GM12878 (cell line): ENCODE data around the gene POU6F2. TPM values are rescaled to one million over a fixed set of nuclear protein-coding genes. Genes with fewer than 3 reads are reported as not detected.

ENCODE experiments used
- ATAC-seq: fragments of 200-7000 bp; cut with Tn5 transposase; 3 replicates; pipeline ENCODE4 v1.9.1; 2020; ENCODE audit warnings: mild to moderate bottlenecking, moderate library complexity
- BruUV-seq: library from RNA; stranded (reverse); fragments of 400-500 nt; replicated peaks from 2 replicates; lab custom pipeline; 2021; lab: Mats Ljungman, UMichigan
- CTCF ChIA-PET: fragments of 300-600 bp; sonication (Branson Sonifier 250); formaldehyde crosslinking; extraction: SDS; loops from one replicate; lab custom pipeline; 2021; ENCODE audit warnings: inconsistent platforms; lab: Yijun Ruan, JAX
- POLR2A ChIA-PET: fragments of 350-600 bp; formaldehyde crosslinking; extraction: SDS; loops from one replicate; lab custom pipeline; 2021; ENCODE audit warnings: inconsistent platforms; lab: Charles Lee
- RAD21 ChIA-PET: fragments of 300-600 bp; sonication (Branson Sonifier 250); formaldehyde crosslinking; loops from one replicate; lab custom pipeline; 2023; ENCODE audit warnings: antibody characterized with exemption; ENCODE audit not compliant: unreplicated experiment; lab: Charles Lee
- SMC1A ChIA-PET: fragments of 300-600 bp; sonication (Branson Sonifier 250); formaldehyde crosslinking; loops from one replicate; lab custom pipeline; 2023; ENCODE audit not compliant: unreplicated experiment, uncharacterized antibody; lab: Charles Lee
- DNase-seq: peaks from one replicate; pipeline ENCODE4 v3.0.0-alpha.2; 2011; ENCODE audit warnings: low read depth, low spot score
- FAIRE-seq: peaks from 3 replicates; lab custom pipeline; 2011; peaks lifted over from hg19 to GRCh38; lab: Jason Lieb, UNC
- H2AFZ ChIP-seq: 2 replicates; pipeline ENCODE4 v1.6.0; 2011; ENCODE audit warnings: low read depth, low read length, control low read depth; ENCODE audit not compliant: control insufficient read depth
- H3K27ac ChIP-seq: 2 replicates; pipeline ENCODE4 v1.5.1; 2011; ENCODE audit warnings: control low read depth; ENCODE audit not compliant: control insufficient read depth, insufficient read depth
- H3K27me3 ChIP-seq, 2 experiments: replicated peaks in 1 of 2; 2 replicates each; pipeline versions ENCODE4 v1.6.0 to v1.6.1; 2011; ENCODE audit warnings: low read length in 1 of 2; ENCODE audit not compliant: control insufficient read depth in 2 of 2, insufficient read depth in 2 of 2
- H3K36me3 ChIP-seq, 2 experiments: 2 replicates each; pipeline ENCODE4 v1.5.1; 2011; ENCODE audit warnings: low read length in 1 of 2; ENCODE audit not compliant: control insufficient read depth in 2 of 2, insufficient read depth in 2 of 2
- H3K4me1 ChIP-seq: 2 replicates; pipeline ENCODE4 v1.6.1; 2011; ENCODE audit warnings: mild to moderate bottlenecking, low read length, moderate library complexity, mixed read lengths; ENCODE audit not compliant: control insufficient read depth, insufficient read depth
- H3K4me2 ChIP-seq: 2 replicates; pipeline ENCODE4 v1.6.0; 2011; ENCODE audit warnings: control low read depth; ENCODE audit not compliant: control insufficient read depth, insufficient read depth
- H3K4me3 ChIP-seq: fragments of 200-600 bp; sonication (generic); 2 replicates; pipeline ENCODE4 v1.5.1; 2016
- H3K79me2 ChIP-seq: 2 replicates; pipeline ENCODE4 v1.6.0; 2011; ENCODE audit warnings: low read length; ENCODE audit not compliant: control insufficient read depth, insufficient read depth
- H3K9ac ChIP-seq: 2 replicates; pipeline ENCODE4 v1.8.0; 2011; ENCODE audit warnings: low read length, control low read depth, mixed read lengths; ENCODE audit not compliant: control insufficient read depth, insufficient read depth
- H3K9me3 ChIP-seq: replicated peaks from 3 replicates; pipeline ENCODE4 v1.5.1; 2011; ENCODE audit warnings: mild to moderate bottlenecking, low read length; ENCODE audit not compliant: control insufficient read depth, insufficient read depth
- H4K20me1 ChIP-seq: 2 replicates; pipeline ENCODE4 v1.6.0; 2011; ENCODE audit not compliant: control insufficient read depth, insufficient read depth
- CBX3 ChIP-seq: fragments of 200-600 bp; sonication (generic); IDR thresholded peaks from 2 replicates; pipeline ENCODE4 v1.6.1; 2016; ENCODE audit warnings: low read depth, borderline replicate concordance
- DPF2 ChIP-seq: fragments of 450-650 bp; IDR thresholded peaks from 2 replicates; pipeline ENCODE4 v1.6.1; 2017; ENCODE audit warnings: mild to moderate bottlenecking
- PAX8 ChIP-seq: fragments of 450-650 bp; IDR thresholded peaks from 2 replicates; pipeline ENCODE4 v1.6.1; 2017; ENCODE audit warnings: mild to moderate bottlenecking, moderate library complexity
- POLR2AphosphoS2 ChIP-seq: IDR thresholded peaks from 2 replicates; pipeline ENCODE4 v1.6.1; 2011; ENCODE audit warnings: low read depth, mild to moderate bottlenecking, low read length, improper control_type of control experiment, moderate library complexity
- RFX5 ChIP-seq: IDR thresholded peaks from 2 replicates; pipeline ENCODE4 v1.6.1; 2011; ENCODE audit warnings: low read depth, low read length, improper control_type of control experiment
- STAT1 ChIP-seq: fragments of 450-650 bp; conservative IDR thresholded peaks from 2 replicates; pipeline ENCODE4 v1.6.1; 2014; ENCODE audit warnings: antibody characterized with exemption, mild to moderate bottlenecking
- TAF1 ChIP-seq: IDR thresholded peaks from 2 replicates; pipeline ENCODE4 v1.6.1; 2011; ENCODE audit warnings: mild to moderate bottlenecking, low read depth, low read length, borderline replicate concordance
- TCF7 ChIP-seq: IDR thresholded peaks from 2 replicates; pipeline ENCODE4 v1.6.1; 2014; ENCODE audit warnings: antibody characterized with exemption, borderline replicate concordance
- WGBS: methylation state at CpG from one replicate; pipeline ENCODE4 v1.1.6; 2016; ENCODE audit warnings: low lambda C conversion rate; ENCODE audit not compliant: insufficient replicate concordance, insufficient coverage; ENCODE audit errors: missing lambda C conversion rate; 5-methylcytosine and 5-hydroxymethylcytosine counted together
- in situ Hi-C: fragments of 300-500 bp; cut with MboI; formaldehyde crosslinking; loops from 9 replicates; pipeline ENCODE4 v1.14.3; 2018; ENCODE audit warnings: mixed read lengths
- intact Hi-C: fragments of 100-400 bp; cut with micrococcal nuclease; formaldehyde crosslinking; loops from one replicate; pipeline ENCODE4 v1.14.2; 2022; ENCODE audit not compliant: unreplicated experiment
- polyA plus RNA-seq, 11 experiments: library from polyadenylated mRNA; depleted of rRNA in 4 of 11; unstranded in 6 of 11; stranded (reverse) in 5 of 11; fragments of >200 nt; fragmentation: Nextera tagmentation in 4 of 11; fragmentation: Illumina TruSeq in 1 of 11; extraction: Ambion mirVana in 4 of 11; extraction: Trizol in 1 of 11; gene quantifications; 1 replicate in 1 of 11; 2 replicates in 10 of 11; pipeline versions ENCODE4 v1.2.1 to v1.2.3, GENCODE V29; 2011 to 2016; ENCODE audit warnings: inconsistent platforms in 2 of 11, missing spikeins in 2 of 11, low read depth in 1 of 11
- total RNA-seq, 4 experiments: library from RNA; depleted of rRNA in 3 of 4; stranded (reverse); fragments of >200 nt in 3 of 4; fragmentation: Illumina TruSeq in 1 of 4; extraction: Trizol in 1 of 4; gene quantifications; 2 replicates each; pipeline versions ENCODE4 v1.2.1 to v1.2.3, GENCODE V29; 2013 to 2021

The POU6F2 gene
- total and polyA plus RNA-seq, 10 of the 15 experiments (the other 5 are each of a cell fraction or from before 2014, with no cell fraction given): 0.10 TPM; not detected in 9

- TF ChIP-seq CBX3 (no peak), RFX5 (no peak), PAX8 (no peak), STAT1 (no peak), TAF1 (no peak), DPF2 (no peak), TCF7 (no peak), POLR2AphosphoS2 (no peak)
- Histone ChIP-seq H3K9ac (no peak overlapping the region), H4K20me1 (no peaks in the 10 kb centered on the region), H3K4me1 (no peaks in the 10 kb centered on the region), H3K4me2 (no peak overlapping the region), H3K4me3 (no peak overlapping the region), H3K36me3 (no peaks in the 10 kb centered on the region), H3K9me3 (no peaks in the 10 kb centered on the region), H2AFZ (no peak overlapping the region), H3K27ac (no peak overlapping the region), H3K27me3 (no peaks in the 10 kb centered on the region), H3K79me2 (no peaks in the 10 kb centered on the region)
- no peak for FAIRE-seq
- in situ Hi-C loops: no loop called here
- POLR2A ChIA-PET: no interaction called here
- RAD21 ChIA-PET: interaction anchor here (1.1 to 2.3 kb wide), 3 partner anchors 393 to 538 kb away, joined by 4 to 9 read pairs (median 5); no protein-coding TSS in a partner anchor
- 6% methylated on average over 2 of the region's 2 CpGs for WGBS
- ATAC-seq: no peak
- no TSS peak for BruUV-seq
- DNase-seq: no peak
- intact Hi-C loops: loop anchor here (5.0 kb wide), 1 partner anchor 166 kb away; no protein-coding TSS in a partner anchor
- CTCF ChIA-PET: interaction anchor here (0.6 to 1.4 kb wide), 12 partner anchors 12 to 688 kb away, joined by 3 to 9 read pairs (median 4); no protein-coding TSS in a partner anchor
- SMC1A ChIA-PET: interaction anchor here (0.6 to 2.6 kb wide), 7 partner anchors 9 to 515 kb away, joined by 3 to 11 read pairs (median 3); no protein-coding TSS in a partner anchor
Observed at GRCh38 chr7:39468261-39468660, 490.6 kb downstream of the POU6F2 start.
